Measurements from ENCODE around the gene SKIC8.

SKIC8 gene

DNA sequence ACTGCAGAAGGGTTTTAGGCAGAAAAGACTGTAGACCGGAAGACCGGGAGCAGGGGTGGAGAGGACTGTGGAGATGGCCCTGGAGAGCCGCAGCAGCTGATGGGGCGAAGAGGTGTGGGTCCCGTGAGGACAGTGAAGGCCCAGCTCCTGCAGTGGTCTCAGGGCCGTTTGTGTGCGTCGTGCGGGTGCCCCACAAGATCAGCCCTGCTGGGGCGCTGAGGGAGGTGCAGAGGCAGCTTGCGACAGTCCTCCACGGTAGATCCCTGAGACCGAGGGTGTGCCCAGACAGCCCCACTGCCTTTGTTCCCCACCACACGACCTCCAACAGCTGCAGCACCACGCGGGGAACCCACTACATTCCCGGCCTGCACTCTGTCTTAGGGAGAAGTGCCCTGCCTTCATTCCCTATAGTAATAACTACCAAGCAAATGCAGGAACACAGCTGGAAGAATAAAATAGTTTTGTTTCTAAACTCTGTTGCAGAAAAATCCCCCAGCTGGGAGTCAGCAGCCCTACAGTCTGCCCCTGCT, 21.7 kb upstream of the SKIC8 start:
- DNase-seq, result no peak

DNA sequence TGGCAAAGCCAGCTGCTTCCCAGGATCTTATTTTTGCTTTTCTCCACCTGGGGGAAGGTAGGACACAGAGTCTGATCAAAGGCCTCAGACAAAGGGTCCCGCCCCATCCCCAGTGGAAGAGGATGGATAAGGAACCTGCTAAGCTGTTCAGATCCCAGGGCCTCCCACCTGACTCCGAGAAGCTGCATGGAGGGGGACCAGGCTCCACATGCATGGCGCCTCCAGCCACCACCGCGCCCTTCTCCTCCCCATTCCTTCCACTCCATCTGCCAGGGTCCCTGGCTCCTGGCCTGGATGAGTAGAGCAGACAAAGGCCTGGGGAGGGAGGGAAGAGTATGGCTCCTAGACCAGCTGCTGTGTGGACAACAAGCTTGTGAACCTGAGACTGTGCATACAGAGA, 20.8 kb upstream of the SKIC8 start:
- no peak for DNase-seq

DNA sequence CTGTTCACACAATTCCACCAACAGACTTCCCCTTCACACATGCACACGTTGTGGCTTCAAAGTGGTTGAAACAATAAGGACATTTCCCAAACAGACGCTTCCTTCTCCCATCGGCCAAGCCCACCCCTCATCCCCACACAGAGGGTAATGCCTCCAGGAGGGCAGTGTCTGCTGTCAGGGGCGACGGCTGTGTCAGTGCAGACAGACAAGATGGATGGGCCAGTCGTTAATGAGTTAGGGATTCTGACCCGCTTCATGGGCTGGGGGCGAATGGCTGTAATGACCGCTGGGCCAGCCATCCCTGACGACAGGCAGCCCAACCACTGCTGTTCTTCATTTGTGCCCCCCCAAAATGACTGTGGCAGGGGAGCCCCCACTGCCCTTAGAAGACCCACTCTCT, 20.2 kb upstream of the SKIC8 start:
- DNase-seq, result no peak

GRCh38 chr15:78317145-78317836, 17.9 kb upstream of the SKIC8 start:
- DNase-seq, result no peak

- DNase-seq, result no peak
Observed at GRCh38 chr15:78316283-78317083, 17.1 kb upstream of the SKIC8 start.

GRCh38 chr15:78315686-78316282, 16.4 kb upstream of the SKIC8 start:
- no peak for DNase-seq

DNA sequence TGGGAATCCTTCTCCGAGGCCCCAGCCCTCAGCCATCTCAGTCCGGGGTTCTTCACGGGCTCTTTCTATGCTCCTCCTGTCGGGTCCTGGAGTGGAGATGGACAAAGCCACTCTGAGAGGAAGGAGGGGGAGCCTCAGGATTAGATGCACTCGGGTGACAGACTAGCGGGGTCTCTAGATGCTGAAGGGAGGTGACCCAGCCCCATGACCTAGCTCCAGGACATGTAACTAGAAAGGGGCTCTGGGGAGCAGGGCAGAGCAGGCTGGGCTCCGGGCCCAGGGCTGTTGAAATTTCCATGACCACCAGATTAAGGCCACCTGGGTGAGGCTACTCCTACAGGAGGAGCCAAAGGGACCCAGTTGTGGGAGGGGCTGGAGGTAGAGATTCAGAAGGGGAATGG, 14.8 kb upstream of the SKIC8 start:
- DNase-seq, result no peak

- no peak for DNase-seq
Observed at GRCh38 chr15:78313383-78313782, 14.0 kb upstream of the SKIC8 start.

GRCh38 chr15:78312957-78313356, 13.5 kb upstream of the SKIC8 start:
- DNase-seq, result no peak

- no peak for DNase-seq
Observed at GRCh38 chr15:78312536-78312935, 13.1 kb upstream of the SKIC8 start.

- DNase-seq, result no peak
Observed at GRCh38 chr15:78311292-78311691, 11.9 kb upstream of the SKIC8 start.

DNA sequence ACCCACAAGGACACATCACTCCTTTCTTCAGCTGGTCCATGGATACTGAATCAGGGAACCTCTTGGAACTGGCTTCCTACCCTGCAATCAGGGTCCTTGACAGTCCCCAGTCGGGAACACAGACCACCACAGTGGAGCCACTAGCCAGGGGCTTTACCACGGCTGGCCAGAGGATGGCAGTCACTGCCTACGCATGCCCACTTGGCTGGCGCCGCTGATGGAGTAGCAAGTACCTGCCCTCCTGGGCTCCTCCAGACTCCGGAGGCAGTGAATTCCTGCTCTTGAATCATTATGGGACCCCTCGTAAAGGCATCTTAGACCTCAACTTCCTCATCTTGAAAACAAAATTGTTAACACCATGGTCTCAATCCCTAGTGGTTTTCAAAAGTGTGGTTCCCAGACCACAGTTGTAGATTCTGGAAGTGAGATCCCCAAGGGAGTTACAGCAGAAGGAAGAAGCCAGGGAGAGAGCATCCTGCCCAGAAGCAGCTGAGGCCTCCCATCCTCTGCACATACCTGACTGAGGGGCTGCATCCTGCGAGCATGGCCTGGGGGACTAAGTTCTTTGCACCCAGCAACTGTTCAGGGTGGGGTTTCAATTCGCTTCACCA, 9.1 kb upstream of the SKIC8 start:
- DNase-seq, result no peak

- DNase-seq, result no peak
Observed at GRCh38 chr15:78307976-78308375, 8.6 kb upstream of the SKIC8 start.

- no peak for DNase-seq
Observed at GRCh38 chr15:78306176-78306774, 6.9 kb upstream of the SKIC8 start.

DNA sequence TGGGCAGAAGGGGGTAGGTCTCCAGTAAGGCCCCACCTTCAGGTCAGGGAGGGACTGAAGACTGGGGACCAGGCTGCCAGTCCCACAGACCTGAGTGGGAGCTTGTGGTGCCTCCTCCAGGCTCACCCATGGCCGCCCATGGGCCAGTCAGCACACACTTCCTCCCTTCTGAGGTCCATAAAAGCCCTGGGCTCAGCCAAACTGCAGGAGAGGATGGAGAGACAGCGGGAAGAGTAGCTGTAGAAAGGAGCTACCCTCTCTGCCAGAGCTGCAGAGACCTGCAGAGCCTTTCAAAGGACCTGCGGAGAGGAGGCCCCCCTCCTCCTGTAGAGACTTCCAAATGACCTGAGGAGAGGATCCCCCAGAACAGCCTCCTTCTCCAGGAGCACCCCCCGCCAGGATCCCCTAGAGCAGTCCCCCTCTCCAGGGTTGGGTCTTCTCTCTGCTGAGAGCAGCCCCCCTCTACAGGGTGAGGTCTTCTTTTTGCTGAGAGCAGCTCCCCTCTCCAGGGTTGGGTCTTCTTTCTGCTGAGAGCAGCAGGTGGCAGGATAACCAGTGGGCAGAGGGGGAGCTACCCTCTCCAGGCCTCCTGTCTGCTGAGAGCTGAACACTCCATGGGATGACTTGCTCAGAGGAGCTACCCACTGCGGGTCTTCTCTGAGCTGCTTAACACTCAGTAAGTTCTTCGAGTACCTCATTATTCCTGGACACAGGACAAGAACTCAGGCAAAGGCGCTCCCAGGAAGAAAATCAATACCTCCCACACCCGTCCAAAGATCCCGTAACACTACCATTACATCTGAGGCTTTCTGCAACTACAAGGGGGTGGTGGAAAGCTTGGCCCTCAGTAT, 5.0 kb upstream of the SKIC8 start:
- DNase-seq, result no peak

DNA sequence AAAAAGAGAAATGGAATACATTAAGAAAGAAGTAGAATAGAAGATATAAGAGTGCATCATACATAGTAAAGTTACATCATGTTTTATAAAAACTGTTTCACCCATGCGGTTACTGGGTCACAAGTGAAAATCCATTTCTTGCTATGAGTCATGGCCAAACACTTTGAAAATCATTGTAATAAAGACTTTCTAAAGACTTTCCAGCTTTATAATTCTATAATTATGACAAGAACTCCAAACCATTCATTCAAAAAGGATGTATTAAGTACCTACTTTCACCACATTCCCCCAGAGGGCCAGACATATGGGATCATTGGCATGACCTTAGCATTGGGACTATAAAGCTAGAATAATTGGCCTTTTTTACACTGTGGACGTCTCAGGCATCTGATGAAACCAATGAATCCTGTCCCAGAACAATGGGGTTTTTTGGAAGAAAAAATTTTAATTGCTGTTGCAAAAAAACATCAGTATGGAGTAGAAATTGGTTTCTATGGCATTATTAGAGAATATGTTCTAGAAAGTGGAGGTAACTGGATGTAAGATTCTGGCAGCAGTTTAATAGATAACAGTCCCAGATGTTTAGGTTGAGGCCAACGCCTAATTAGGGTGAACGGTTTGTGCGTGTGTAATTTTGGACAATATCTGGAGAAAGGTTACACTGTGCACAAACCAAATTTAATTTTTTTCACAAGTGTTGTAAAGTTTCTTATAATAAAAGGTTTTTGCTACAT, 3.3 kb upstream of the SKIC8 start:
- no peak for DNase-seq

- DNase-seq, result no peak
Observed at GRCh38 chr15:78301828-78302227, 2.4 kb upstream of the SKIC8 start.

- no peak for DNase-seq
Observed at GRCh38 chr15:78301326-78301725, 1.9 kb upstream of the SKIC8 start.

DNA sequence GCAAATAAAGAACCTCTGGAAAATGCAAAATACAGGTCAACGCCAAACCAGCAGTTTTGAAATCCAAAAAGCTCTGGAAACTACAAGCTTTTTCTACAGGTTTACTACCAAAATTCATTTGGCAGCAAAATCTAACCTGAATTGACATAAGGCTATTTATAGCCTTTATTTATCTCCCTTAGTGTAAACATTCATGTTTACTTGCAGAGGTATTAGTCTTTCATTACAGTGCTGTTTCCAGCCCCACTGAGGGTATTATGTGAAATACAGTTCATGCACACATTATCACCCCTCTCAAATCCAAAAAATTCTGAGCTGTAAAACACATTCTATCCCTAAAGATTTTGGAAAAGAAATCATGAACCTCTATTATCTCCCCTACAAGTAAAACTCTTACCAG, 7.2 kb downstream of the SKIC8 start:
- no peak for DNase-seq

DNA sequence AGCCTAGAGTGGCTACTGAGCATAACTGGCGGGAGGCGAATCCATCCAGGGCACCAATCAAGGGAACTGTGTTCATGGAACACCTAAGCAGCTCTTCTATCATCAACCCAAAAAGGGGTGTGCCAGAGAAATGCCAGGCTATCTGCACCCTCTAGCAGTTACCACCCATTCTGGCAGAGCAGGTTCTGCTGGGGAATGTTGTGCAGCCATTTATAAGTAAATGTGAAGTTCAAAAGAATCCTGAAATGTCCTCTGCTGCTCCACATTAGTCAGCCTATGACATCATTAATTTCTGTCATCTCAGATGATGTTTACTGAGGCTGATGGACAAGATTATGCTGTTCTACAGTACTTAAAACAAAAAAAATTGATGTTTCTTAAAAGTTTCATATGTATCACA, 7.7 kb downstream of the SKIC8 start:
- DNase-seq, result no peak

GRCh38 chr15:78291052-78291451, 8.4 kb downstream of the SKIC8 start:
- DNase-seq, result no peak

All from cortex of kidney (tissue), 1 donor.